H9 (cell line): ENCODE measurements around the gene PIAS2. TPM values are rescaled to one million over a fixed set of nuclear protein-coding genes. Genes with fewer than 3 reads are reported as not detected.

Experiments used
- DNase-seq: peaks from one replicate; pipeline ENCODE4 v3.0.0-alpha.2; 2017
- H2AFZ ChIP-seq: one replicate; pipeline ENCODE4 v1.6.1; 2013; ENCODE audit warnings: mild to moderate bottlenecking, low read length, control low read depth, moderate library complexity
- H2AK5ac ChIP-seq: 2 replicates; pipeline ENCODE4 v1.6.1; 2013; ENCODE audit warnings: low read length, control low read depth, mixed read lengths; ENCODE audit not compliant: insufficient read length
- H2BK120ac ChIP-seq: one replicate; pipeline ENCODE4 v1.6.1; 2013; ENCODE audit warnings: low read depth, mild to moderate bottlenecking, low read length, control low read depth, inconsistent platforms; ENCODE audit not compliant: poor library complexity, severe bottlenecking
- H2BK12ac ChIP-seq: 2 replicates; pipeline ENCODE4 v1.6.1; 2013; ENCODE audit warnings: low read length, control low read depth, mixed read lengths, low read depth; ENCODE audit not compliant: insufficient read length
- H2BK15ac ChIP-seq: 2 replicates; pipeline ENCODE4 v1.6.1; 2013; ENCODE audit warnings: low read depth, low read length, control low read depth
- H2BK20ac ChIP-seq: one replicate; pipeline ENCODE4 v1.6.1; 2013; ENCODE audit warnings: low read depth, mild to moderate bottlenecking, low read length, control low read depth, inconsistent platforms; ENCODE audit not compliant: poor library complexity, severe bottlenecking
- H2BK5ac ChIP-seq: 2 replicates; pipeline ENCODE4 v1.6.1; 2013; ENCODE audit warnings: low read length, control low read depth, mixed read lengths; ENCODE audit not compliant: insufficient read length
- H3K14ac ChIP-seq: 2 replicates; pipeline ENCODE4 v1.6.1; 2013; ENCODE audit warnings: low read length, control low read depth; ENCODE audit not compliant: insufficient read depth
- H3K18ac ChIP-seq: 2 replicates; pipeline ENCODE4 v1.6.1; 2013; ENCODE audit warnings: low read depth, mild to moderate bottlenecking, mixed read lengths, low read length, control low read depth; ENCODE audit not compliant: insufficient read length
- H3K23ac ChIP-seq: 2 replicates; pipeline ENCODE4 v1.6.1; 2013; ENCODE audit warnings: low read length, control low read depth, mixed read lengths, low read depth; ENCODE audit not compliant: insufficient read length
- H3K23me2 ChIP-seq: 2 replicates; pipeline ENCODE4 v1.6.1; 2013; ENCODE audit warnings: low read depth, mild to moderate bottlenecking, mixed read lengths, low read length, control low read depth; ENCODE audit not compliant: insufficient read length, poor library complexity, severe bottlenecking
- H3K27ac ChIP-seq: 2 replicates; pipeline ENCODE4 v1.5.1; 2013; ENCODE audit warnings: low read length, control low read depth, mixed read lengths, low read depth; ENCODE audit not compliant: insufficient read length
- H3K27me3 ChIP-seq: 2 replicates; pipeline ENCODE4 v1.6.1; 2013; ENCODE audit warnings: low read length, control low read depth, inconsistent platforms; ENCODE audit not compliant: insufficient read depth
- H3K4ac ChIP-seq: 2 replicates; pipeline ENCODE4 v1.6.1; 2013; ENCODE audit warnings: low read depth, mild to moderate bottlenecking, control low read depth, inconsistent platforms, low read length, moderate library complexity
- H3K4me1 ChIP-seq: 2 replicates; pipeline ENCODE4 v1.6.1; 2013; ENCODE audit warnings: low read length, control low read depth, inconsistent platforms; ENCODE audit not compliant: insufficient read depth
- H3K4me2 ChIP-seq: 2 replicates; pipeline ENCODE4 v1.6.1; 2013; ENCODE audit warnings: low read length, control low read depth, mixed read lengths; ENCODE audit not compliant: insufficient read length, insufficient read depth
- H3K56ac ChIP-seq: 2 replicates; pipeline ENCODE4 v1.6.1; 2013; ENCODE audit warnings: low read depth, mild to moderate bottlenecking, mixed read lengths, low read length, control low read depth; ENCODE audit not compliant: insufficient read length
- H3K79me1 ChIP-seq: 2 replicates; pipeline ENCODE4 v1.6.1; 2013; ENCODE audit warnings: low read depth, mild to moderate bottlenecking, moderate library complexity, low read length, control low read depth, inconsistent platforms; ENCODE audit not compliant: insufficient read depth, poor library complexity, severe bottlenecking
- H3K79me2 ChIP-seq: 2 replicates; pipeline ENCODE4 v1.6.1; 2013; ENCODE audit warnings: low read length, control low read depth, inconsistent platforms; ENCODE audit not compliant: insufficient read depth
- H3K9ac ChIP-seq: 2 replicates; pipeline ENCODE4 v1.6.1; 2013; ENCODE audit warnings: low read length, control low read depth, mixed read lengths; ENCODE audit not compliant: insufficient read length; ENCODE audit errors: extremely low read depth
- H3K9me3 ChIP-seq: one replicate; pipeline ENCODE4 v1.6.1; 2013; ENCODE audit warnings: low read depth, low read length, inconsistent platforms; ENCODE audit not compliant: control insufficient read depth
- H3T11ph ChIP-seq: one replicate; pipeline ENCODE4 v1.6.1; 2013; ENCODE audit warnings: mild to moderate bottlenecking, low read length, control low read depth, inconsistent platforms
- H4K20me1 ChIP-seq: one replicate; pipeline ENCODE4 v1.6.1; 2013; ENCODE audit not compliant: control insufficient read depth, insufficient read length, insufficient read depth
- H4K5ac ChIP-seq: 2 replicates; pipeline ENCODE4 v1.6.1; 2013; ENCODE audit warnings: low read depth, mild to moderate bottlenecking, mixed read lengths, low read length, control low read depth; ENCODE audit not compliant: insufficient read length
- H4K8ac ChIP-seq: replicated peaks from 2 replicates; pipeline ENCODE4 v1.6.1; 2013; ENCODE audit warnings: low read length, control low read depth, mixed read lengths, low read depth; ENCODE audit not compliant: insufficient read length
- H4K91ac ChIP-seq: 2 replicates; pipeline ENCODE4 v1.6.1; 2013; ENCODE audit warnings: low read depth, mild to moderate bottlenecking, moderate library complexity, mixed read lengths, low read length, control low read depth; ENCODE audit not compliant: insufficient read length
- H3K27ac Mint-ChIP-seq, 3 experiments: 2 replicates in 2 of 3; 3 replicates in 1 of 3; pipeline ENCODE4 v1.8.0; 2020 to 2021; ENCODE audit warnings: mixed read lengths in 3 of 3, mild to moderate bottlenecking in 1 of 3, moderate library complexity in 1 of 3
- H3K27me3 Mint-ChIP-seq: 2 replicates; pipeline ENCODE4 v1.8.0; 2021; ENCODE audit warnings: low read depth, mild to moderate bottlenecking, moderate library complexity, mixed read lengths
- H3K36me3 Mint-ChIP-seq, 3 experiments: 2 replicates in 2 of 3; 3 replicates in 1 of 3; pipeline ENCODE4 v1.8.0; 2020 to 2021; ENCODE audit warnings: low read depth in 3 of 3, mixed read lengths in 3 of 3; ENCODE audit not compliant: insufficient read depth in 1 of 3
- H3K4me1 Mint-ChIP-seq, 2 experiments: 2 replicates each; pipeline ENCODE4 v1.8.0; 2020; ENCODE audit warnings: mixed read lengths in 2 of 2
- H3K4me3 Mint-ChIP-seq, 2 experiments: 2 replicates in 1 of 2; 3 replicates in 1 of 2; pipeline ENCODE4 v1.8.0; 2020 to 2021; ENCODE audit warnings: mild to moderate bottlenecking in 2 of 2, mixed read lengths in 2 of 2, moderate library complexity in 1 of 2
- H3K9me3 Mint-ChIP-seq, 2 experiments: 2 replicates in 1 of 2; 3 replicates in 1 of 2; pipeline ENCODE4 v1.8.0; 2020; ENCODE audit warnings: mild to moderate bottlenecking in 2 of 2, mixed read lengths in 2 of 2, moderate library complexity in 1 of 2
- WGBS: extraction: QIAGEN DNeasy Blood & Tissue Kit; methylation state at CpG from one replicate; pipeline ENCODE4 v1.1.7; 2013; ENCODE audit warnings: missing lambda C conversion rate, low lambda C conversion rate, mixed read lengths; ENCODE audit not compliant: insufficient read length; ENCODE audit errors: extremely low coverage; 5-methylcytosine and 5-hydroxymethylcytosine counted together
- total RNA-seq: library from RNA; stranded (reverse); gene quantifications from 2 replicates; pipeline ENCODE4 v1.2.1, GENCODE V29; 2021
- TF ChIP-seq, protein P1 (sequence below): fragments of 200-600 bp; sonication (generic); conservative IDR thresholded peaks from 3 replicates; pipeline ENCODE4 v1.8.0; 2021; ENCODE audit warnings: antibody characterized with exemption, mild to moderate bottlenecking

The PIAS2 gene
- total RNA-seq, 1 experiment from 2014 or later = 58.4 TPM

DNA sequence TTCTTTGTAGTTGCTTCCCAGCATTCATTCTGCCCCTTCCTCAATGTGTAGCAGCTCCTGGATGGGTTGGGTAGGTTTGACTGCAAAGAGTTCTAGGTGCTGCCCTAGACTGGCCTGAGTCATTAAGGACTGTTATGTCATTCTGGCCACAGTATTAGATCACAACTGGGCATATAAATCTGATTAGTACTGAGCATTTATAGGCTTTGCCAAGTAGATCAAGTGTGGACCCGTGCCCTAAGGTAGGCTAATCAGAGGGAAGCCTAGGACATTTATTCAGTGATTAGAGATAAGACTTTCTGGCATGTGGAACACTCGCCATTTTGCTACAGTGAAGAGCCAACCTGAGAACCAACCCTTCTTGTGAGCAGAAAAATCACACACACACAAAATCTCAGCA is 2.8 kb upstream of the PIAS2 start:
- Histone ChIP-seq H3K27ac (no peak overlapping the region), H2BK12ac (no peak overlapping the region), H3K18ac (no peak overlapping the region), H3K4me1 (peaks cover 4% of the 10 kb centered on the region), H3K79me2 (peaks cover 8% of the 10 kb centered on the region; the same call in 1 of the 2 replicates), H3K23me2 (peaks cover 11% of the 10 kb centered on the region), H2BK20ac (no peak overlapping the region), H3K79me1 (peaks cover 3% of the 10 kb centered on the region), H3T11ph (no peak overlapping the region), H3K56ac (no peak overlapping the region), H3K23ac (no peak overlapping the region), H2AK5ac (no peak overlapping the region), H3K9me3 (no peaks in the 10 kb centered on the region), H3K4ac (no peak overlapping the region), H4K8ac (no peak overlapping the region), H3K4me2 (no peak overlapping the region), H2BK5ac (no peak overlapping the region), H3K14ac (no peak overlapping the region), H4K20me1 (no peaks in the 10 kb centered on the region), H2BK15ac (no peak overlapping the region), H3K27me3 (no peaks in the 10 kb centered on the region), H4K5ac (no peak overlapping the region), H2AFZ (no peak overlapping the region), H3K9ac (no peak overlapping the region), H4K91ac (no peak overlapping the region), H2BK120ac (no peak overlapping the region)
- H3K9me3 Mint-ChIP-seq = peaks cover 9 to 13% of the 10 kb centered on the region in 2 experiments; a peak in 3 of 5 replicates
- no peak overlapping the region for H3K27ac Mint-ChIP-seq
- H3K36me3 Mint-ChIP-seq = peaks cover 0 to 4% (median 2%) of the 10 kb centered on the region in 3 experiments; a peak in 2 of 7 replicates
- TF ChIP-seq, protein P1, sequence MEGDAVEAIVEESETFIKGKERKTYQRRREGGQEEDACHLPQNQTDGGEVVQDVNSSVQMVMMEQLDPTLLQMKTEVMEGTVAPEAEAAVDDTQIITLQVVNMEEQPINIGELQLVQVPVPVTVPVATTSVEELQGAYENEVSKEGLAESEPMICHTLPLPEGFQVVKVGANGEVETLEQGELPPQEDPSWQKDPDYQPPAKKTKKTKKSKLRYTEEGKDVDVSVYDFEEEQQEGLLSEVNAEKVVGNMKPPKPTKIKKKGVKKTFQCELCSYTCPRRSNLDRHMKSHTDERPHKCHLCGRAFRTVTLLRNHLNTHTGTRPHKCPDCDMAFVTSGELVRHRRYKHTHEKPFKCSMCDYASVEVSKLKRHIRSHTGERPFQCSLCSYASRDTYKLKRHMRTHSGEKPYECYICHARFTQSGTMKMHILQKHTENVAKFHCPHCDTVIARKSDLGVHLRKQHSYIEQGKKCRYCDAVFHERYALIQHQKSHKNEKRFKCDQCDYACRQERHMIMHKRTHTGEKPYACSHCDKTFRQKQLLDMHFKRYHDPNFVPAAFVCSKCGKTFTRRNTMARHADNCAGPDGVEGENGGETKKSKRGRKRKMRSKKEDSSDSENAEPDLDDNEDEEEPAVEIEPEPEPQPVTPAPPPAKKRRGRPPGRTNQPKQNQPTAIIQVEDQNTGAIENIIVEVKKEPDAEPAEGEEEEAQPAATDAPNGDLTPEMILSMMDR = no peak
- no peak for DNase-seq
- H3K4me3 Mint-ChIP-seq = no peak overlapping the region
- H3K4me1 Mint-ChIP-seq = peaks cover 27 to 28% of the 10 kb centered on the region in 2 experiments
- no peaks in the 10 kb centered on the region; the same call in none of the 2 replicates for H3K27me3 Mint-ChIP-seq
- WGBS = no CpG with 5 or more reads among the region's 2 CpGs
